ENCODE data around the gene GRIA3. TPM values are rescaled to one million over a fixed set of nuclear protein-coding genes. Genes with fewer than 3 reads are reported as not detected.
"Not testable (repeated sequence)": the region's sequence is repeated elsewhere in the genome, so short reads cannot be mapped to it uniquely, and the experiment has no call there.

Gene GRIA3
- total and polyA plus RNA-seq, 5 donors: 1.6 to 5.4 (median 4.0) TPM

DNA sequence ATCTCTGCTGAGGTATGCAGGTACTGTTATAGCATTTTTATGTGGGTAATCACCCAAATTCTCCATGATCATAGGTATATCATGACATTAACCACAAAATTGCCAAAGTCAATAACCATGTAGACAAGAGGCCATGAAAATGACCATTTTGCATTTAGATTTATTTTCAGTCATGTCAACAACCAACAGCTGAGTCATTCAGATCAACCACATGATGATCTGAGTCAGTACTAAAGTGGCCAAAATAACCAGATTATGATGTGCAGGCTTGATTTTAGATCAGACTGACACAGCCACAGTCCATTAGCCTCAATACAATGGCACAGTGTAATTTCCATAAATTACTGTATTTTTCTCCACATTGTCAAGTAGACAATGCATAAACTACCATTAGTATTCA, 240.5 kb downstream of the GRIA3 start:
- no peak overlapping the region for H3K27ac ChIP-seq (ENCODE audit: low read length)
- H3K4me3 ChIP-seq (ENCODE audit: low read length): no peak overlapping the region
- no peaks in the 10 kb centered on the region for H3K9me3 ChIP-seq (ENCODE audit: control insufficient read depth, low read length)
- DNase-seq (no peak), ATAC-seq (no peak)
- no peaks in the 10 kb centered on the region for H3K4me1 ChIP-seq (ENCODE audit: control insufficient read depth, insufficient read depth, low read length)
- no peaks in the 10 kb centered on the region for H3K27me3 ChIP-seq (ENCODE audit: control insufficient read depth, insufficient read depth)
- intact Hi-C loops (cut with DNase I): no loop called here

GRCh38 chrX:123425471-123425870, 241.4 kb downstream of the GRIA3 start:
- H3K27me3 ChIP-seq (ENCODE audit: control insufficient read depth, insufficient read depth): no peaks in the 10 kb centered on the region
- DNase-seq (no peak), ATAC-seq (no peak)
- no peaks in the 10 kb centered on the region for H3K4me1 ChIP-seq (ENCODE audit: control insufficient read depth, insufficient read depth, low read length)
- no peak overlapping the region for H3K27ac ChIP-seq (ENCODE audit: low read length)
- no peaks in the 10 kb centered on the region for H3K9me3 ChIP-seq (ENCODE audit: control insufficient read depth, low read length)
- H3K4me3 ChIP-seq (ENCODE audit: low read length): no peak overlapping the region
- 40% methylated on average over 2 of the region's 2 CpGs for WGBS
- intact Hi-C loops (cut with DNase I): no loop called here

- Histone ChIP-seq H3K27me3 (ENCODE audit: control insufficient read depth, insufficient read depth) (no peaks in the 10 kb centered on the region), H3K27ac (ENCODE audit: low read length) (no peak overlapping the region), H3K9me3 (ENCODE audit: control insufficient read depth, low read length) (no peaks in the 10 kb centered on the region), H3K4me3 (ENCODE audit: low read length) (no peak overlapping the region), H3K4me1 (ENCODE audit: control insufficient read depth, insufficient read depth, low read length) (no peaks in the 10 kb centered on the region)
- intact Hi-C loops (cut with DNase I): no loop called here
- DNase-seq (peak in 1 of 3 donors; percentile 25), ATAC-seq (no peak)
- WGBS: 18% methylated on average over 3 of the region's 3 CpGs
Measured at GRCh38 chrX:123425904-123426303, 241.8 kb downstream of the GRIA3 start.

GRCh38 chrX:123432361-123433150, 248.5 kb downstream of the GRIA3 start:
- Histone ChIP-seq H3K4me1 (ENCODE audit: control insufficient read depth, insufficient read depth, low read length) (no peaks in the 10 kb centered on the region), H3K4me3 (ENCODE audit: low read length) (no peak overlapping the region), H3K9me3 (ENCODE audit: control insufficient read depth, low read length) (no peaks in the 10 kb centered on the region), H3K27me3 (ENCODE audit: control insufficient read depth, insufficient read depth) (no peaks in the 10 kb centered on the region), H3K27ac (ENCODE audit: low read length) (no peak overlapping the region)
- ATAC-seq (no peak), DNase-seq (no peak)
- WGBS: 86% methylated on average over 4 of the region's 4 CpGs
- intact Hi-C loops (cut with DNase I): no loop called here

DNA sequence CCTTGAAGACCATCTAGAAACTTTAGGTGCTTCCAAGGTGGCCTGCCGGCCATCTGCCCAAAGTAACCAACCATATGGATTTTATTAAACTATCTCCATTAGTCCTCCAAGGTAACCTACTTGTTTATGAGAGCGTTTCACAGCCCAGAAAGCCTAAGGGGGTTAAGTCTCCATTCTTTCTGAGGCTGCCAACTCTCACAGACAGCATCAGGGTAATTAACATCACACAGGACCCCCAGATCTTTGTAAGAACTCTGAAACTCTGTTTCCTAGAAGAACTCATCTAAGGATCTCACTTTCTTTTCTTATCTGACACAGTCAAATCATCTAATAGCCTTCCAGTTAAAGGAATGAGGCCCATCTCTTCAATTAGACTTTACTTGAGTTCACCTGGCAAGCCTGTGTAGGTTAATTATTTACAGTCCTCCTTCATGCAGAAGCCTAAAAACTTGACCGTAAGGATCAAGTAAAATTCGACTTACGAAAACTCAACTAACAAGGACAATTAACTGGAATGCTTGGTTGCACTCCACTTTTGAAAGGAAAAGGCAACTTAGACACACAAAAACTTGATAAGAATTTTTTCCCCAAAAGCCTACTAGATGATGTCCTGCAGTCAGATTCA, 252.5 kb downstream of the GRIA3 start:
- 77% methylated on average over 5 of the region's 5 CpGs for WGBS
- Histone ChIP-seq H3K4me3 (ENCODE audit: low read length) (no peak overlapping the region), H3K27me3 (ENCODE audit: control insufficient read depth, insufficient read depth) (no peaks in the 10 kb centered on the region), H3K4me1 (ENCODE audit: control insufficient read depth, insufficient read depth, low read length) (no peaks in the 10 kb centered on the region), H3K9me3 (ENCODE audit: control insufficient read depth, low read length) (no peaks in the 10 kb centered on the region), H3K27ac (ENCODE audit: low read length) (no peak overlapping the region)
- no peak for ATAC-seq
- intact Hi-C loops (cut with DNase I): no loop called here
- no peak for DNase-seq

- ATAC-seq; H3K9me3 ChIP-seq (ENCODE audit: control insufficient read depth, low read length); H3K27me3 ChIP-seq (ENCODE audit: control insufficient read depth, insufficient read depth); DNase-seq; H3K27ac ChIP-seq (ENCODE audit: low read length); H3K4me3 ChIP-seq (ENCODE audit: low read length); intact Hi-C loops (cut with DNase I); H3K4me1 ChIP-seq (ENCODE audit: control insufficient read depth, insufficient read depth, low read length): not testable (repeated sequence)
- 95% methylated on average over 3 of the region's 3 CpGs for WGBS
Measured at GRCh38 chrX:123439926-123440325, 255.8 kb downstream of the GRIA3 start.

- Histone ChIP-seq H3K4me1 (ENCODE audit: control insufficient read depth, insufficient read depth, low read length) (no peaks in the 10 kb centered on the region), H3K27ac (ENCODE audit: low read length) (no peak overlapping the region), H3K9me3 (ENCODE audit: control insufficient read depth, low read length) (no peaks in the 10 kb centered on the region), H3K4me3 (ENCODE audit: low read length) (no peak overlapping the region), H3K27me3 (ENCODE audit: control insufficient read depth, insufficient read depth) (no peaks in the 10 kb centered on the region)
- ATAC-seq (no peak), DNase-seq (no peak)
- 41% methylated on average over 5 of the region's 5 CpGs for WGBS
- intact Hi-C loops (cut with DNase I): no loop called here
Measured at GRCh38 chrX:123442764-123443163, 258.7 kb downstream of the GRIA3 start.

GRCh38 chrX:123447506-123447905, 263.4 kb downstream of the GRIA3 start:
- ATAC-seq: no peak
- Histone ChIP-seq H3K4me1 (ENCODE audit: control insufficient read depth, insufficient read depth, low read length) (no peaks in the 10 kb centered on the region), H3K27ac (ENCODE audit: low read length) (no peak overlapping the region), H3K9me3 (ENCODE audit: control insufficient read depth, low read length) (no peaks in the 10 kb centered on the region), H3K4me3 (ENCODE audit: low read length) (no peak overlapping the region), H3K27me3 (ENCODE audit: control insufficient read depth, insufficient read depth) (no peaks in the 10 kb centered on the region)
- intact Hi-C loops (cut with DNase I): no loop called here
- WGBS: 56% methylated on average over 3 of the region's 3 CpGs
- DNase-seq: no peak

DNA sequence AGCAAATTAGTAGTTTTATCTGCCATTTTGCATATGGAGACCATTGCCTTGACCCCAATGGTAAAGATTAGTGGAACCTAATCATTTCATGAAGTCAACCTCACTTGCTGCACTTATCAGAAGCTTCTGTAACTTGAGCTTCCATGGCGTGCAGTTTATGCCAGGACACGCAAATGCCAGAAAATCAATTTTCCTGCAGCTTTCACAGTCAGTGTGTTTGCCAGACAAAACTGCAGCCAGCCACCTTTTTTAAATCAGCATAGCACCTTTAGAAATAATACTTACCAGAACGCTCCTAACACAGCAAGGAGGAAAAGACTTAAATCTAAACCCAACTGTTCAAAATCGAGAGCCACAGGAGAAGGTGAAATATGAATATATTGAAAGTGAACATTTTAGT, 265.3 kb downstream of the GRIA3 start:
- Histone ChIP-seq H3K9me3 (ENCODE audit: control insufficient read depth, low read length) (no peaks in the 10 kb centered on the region), H3K4me3 (ENCODE audit: low read length) (no peak overlapping the region), H3K27ac (ENCODE audit: low read length) (no peak overlapping the region), H3K4me1 (ENCODE audit: control insufficient read depth, insufficient read depth, low read length) (no peaks in the 10 kb centered on the region), H3K27me3 (ENCODE audit: control insufficient read depth, insufficient read depth) (no peaks in the 10 kb centered on the region)
- DNase-seq: no peak
- intact Hi-C loops (cut with DNase I): no loop called here
- ATAC-seq: no peak
- WGBS: 80% methylated on average over 4 of the region's 4 CpGs

DNA sequence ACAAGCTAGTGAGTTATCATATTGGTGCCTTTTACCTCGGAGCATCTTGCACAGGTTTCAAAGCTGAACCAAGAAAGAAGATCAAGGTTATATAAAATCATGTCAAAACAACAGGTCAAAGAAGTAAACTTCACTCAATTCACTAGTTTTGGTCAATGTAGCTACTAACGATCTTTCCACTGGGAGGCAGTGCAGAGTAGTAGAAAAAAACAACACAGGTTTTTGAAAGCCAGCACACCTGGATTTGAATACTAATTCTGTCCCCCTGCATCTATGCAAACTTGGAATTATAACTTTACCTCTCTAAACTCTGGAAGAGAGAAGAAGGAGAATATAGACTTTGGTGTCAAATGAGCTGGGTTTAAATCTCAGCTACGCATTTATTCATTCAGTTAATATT, 266.1 kb downstream of the GRIA3 start:
- no peak for ATAC-seq

DNA sequence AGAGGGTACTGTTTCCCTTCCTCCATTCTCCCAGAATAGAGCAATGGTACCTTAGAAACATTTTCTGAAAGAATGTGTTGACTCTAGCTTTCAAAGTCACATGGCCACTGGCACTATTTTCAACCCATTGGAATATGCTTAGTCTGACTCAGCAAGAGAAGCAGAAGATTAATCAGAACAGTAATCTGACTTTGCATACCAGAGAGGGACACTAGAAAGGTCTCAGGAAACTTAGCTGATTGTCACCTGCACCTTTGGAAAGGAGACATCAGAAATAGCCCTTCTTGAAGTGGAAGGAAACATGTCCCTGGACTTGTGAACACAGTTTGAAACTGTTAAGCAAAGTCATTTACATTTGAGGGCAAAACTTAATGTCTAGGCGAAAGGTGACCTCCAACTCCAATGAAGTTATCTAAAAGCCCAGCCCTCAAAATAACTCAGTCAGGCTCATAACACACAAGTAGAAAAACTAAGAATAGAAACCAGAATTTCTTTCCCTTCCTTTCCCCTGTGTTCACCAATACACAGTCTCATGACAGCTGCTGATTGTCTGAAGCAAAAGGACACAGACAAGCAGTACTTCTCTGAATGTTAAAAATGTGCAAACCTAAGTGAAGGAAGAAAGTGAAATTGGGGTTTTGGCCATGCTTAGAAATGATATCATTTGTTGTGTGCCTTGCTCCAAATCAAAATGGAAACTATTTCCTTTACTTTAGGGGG, 270.8 kb downstream of the GRIA3 start:
- H3K4me1 ChIP-seq (ENCODE audit: control insufficient read depth, insufficient read depth, low read length): no peaks in the 10 kb centered on the region
- 40% methylated on average over 1 of the region's 1 CpG for WGBS
- no peaks in the 10 kb centered on the region for H3K27me3 ChIP-seq (ENCODE audit: control insufficient read depth, insufficient read depth)
- no peak for DNase-seq
- H3K9me3 ChIP-seq (ENCODE audit: control insufficient read depth, low read length): no peaks in the 10 kb centered on the region
- ATAC-seq: no peak
- intact Hi-C loops (cut with DNase I): no loop called here
- no peak overlapping the region for H3K27ac ChIP-seq (ENCODE audit: low read length)
- H3K4me3 ChIP-seq (ENCODE audit: low read length): no peak overlapping the region

More for the DNA sequence above, 266.1 kb downstream of the GRIA3 start:
- H3K27ac ChIP-seq (ENCODE audit: low read length): no peak overlapping the region
- WGBS: 43% methylated on average over 3 of the region's 3 CpGs
- intact Hi-C loops (cut with DNase I): no loop called here
- no peak for DNase-seq
- H3K9me3 ChIP-seq (ENCODE audit: control insufficient read depth, low read length): no peaks in the 10 kb centered on the region
- no peaks in the 10 kb centered on the region for H3K27me3 ChIP-seq (ENCODE audit: control insufficient read depth, insufficient read depth)
- no peaks in the 10 kb centered on the region for H3K4me1 ChIP-seq (ENCODE audit: control insufficient read depth, insufficient read depth, low read length)
- no peak overlapping the region for H3K4me3 ChIP-seq (ENCODE audit: low read length)
